ENCODE measurements around the gene CCDC167.
A peak's percentile ranks its signal among the peaks of the same experiment; 100 is the strongest.

Gene CCDC167

GRCh38 chr6:37499433-37500293 lies at the start of gene CCDC167:
TSS of gene CCDC167 (minus strand) at chr6:37499893. CDS start at chr6:37499863, 30 bp downstream.
- DNase-seq, result peak; percentile 99

- DNase-seq, result no peak
Measured at GRCh38 chr6:37549154-37549553, 49.5 kb upstream of the CCDC167 start.

GRCh38 chr6:37548067-37548674 lies 48.5 kb upstream of the CCDC167 start:
- DNase-seq, result no peak

- peak; percentile 77 for DNase-seq
Measured at GRCh38 chr6:37547564-37548061, 47.9 kb upstream of the CCDC167 start.

DNA sequence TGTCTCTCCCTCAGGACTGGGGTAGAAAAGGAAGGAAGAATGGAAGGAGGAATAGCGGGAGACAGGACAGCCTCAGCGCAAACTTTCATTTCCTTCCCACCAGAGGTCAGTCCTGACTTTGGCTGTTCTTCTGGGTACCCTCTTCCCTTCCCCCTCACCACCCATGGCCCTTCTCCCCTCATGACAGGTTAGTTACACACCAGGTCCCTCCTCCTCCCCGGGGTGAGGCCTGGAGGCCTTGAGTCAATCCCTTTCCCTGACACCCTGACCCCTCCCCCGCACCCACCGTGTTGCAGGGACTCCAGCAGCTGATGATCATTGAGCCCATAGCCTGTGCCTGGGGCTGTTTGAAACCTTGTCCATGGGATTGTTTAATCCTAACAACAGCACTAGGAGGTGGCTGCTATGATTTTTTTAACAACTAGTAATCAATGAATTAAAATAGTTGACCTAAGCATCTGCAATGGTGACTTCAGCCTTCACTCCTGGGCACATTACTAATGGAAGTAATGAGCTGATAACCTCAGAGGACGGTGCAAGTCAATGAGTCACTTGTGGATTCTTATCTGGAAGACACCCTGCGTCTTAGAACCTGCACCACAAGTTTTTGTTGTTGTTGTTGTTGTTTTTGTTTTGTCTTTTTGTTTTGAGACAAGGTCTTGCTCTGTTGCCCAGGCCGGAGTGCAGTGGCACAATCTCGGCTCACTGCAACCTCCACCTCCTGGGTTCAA lies 46.6 kb upstream of the CCDC167 start:
- no peak for DNase-seq

DNA sequence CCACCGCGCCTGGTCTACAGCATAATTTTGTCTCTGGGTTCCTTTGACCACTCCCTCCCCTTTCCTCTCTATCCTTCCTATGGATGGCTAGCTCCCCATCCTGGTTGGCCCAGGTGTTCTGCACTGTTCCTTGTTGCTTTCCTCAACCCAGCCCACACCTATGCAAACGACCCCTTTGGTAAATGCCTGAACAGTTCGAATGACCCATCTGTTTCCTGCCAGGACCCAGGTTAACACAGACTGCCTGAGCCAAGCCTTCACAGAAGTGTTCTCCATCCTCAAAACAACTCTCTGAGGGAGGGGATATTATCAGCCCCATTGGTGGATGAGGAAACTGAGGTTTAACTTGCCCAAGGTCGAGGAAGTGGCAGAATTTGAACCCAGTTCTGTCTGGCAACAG lies 44.8 kb upstream of the CCDC167 start:
- DNase-seq, result no peak

DNA sequence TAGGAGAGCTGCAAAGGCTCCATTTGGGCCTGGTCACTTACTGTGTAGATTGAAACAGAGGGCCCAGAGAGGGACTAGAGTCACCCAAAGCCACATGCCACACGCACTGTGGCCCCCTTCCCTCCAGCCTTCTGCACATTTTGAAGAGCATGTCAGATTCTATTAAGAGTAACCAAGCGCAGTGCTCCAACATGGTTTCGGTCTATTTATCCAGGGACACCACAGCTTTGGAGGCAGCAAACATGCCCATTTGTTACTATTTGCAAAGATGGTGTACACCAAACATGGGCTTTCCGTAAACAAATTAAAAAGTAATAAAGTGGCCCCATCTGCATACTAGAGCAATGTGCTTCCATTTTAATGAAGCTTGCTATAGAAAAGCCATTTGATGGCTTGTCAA lies 43.7 kb upstream of the CCDC167 start:
- DNase-seq, result no peak

- no peak for DNase-seq
Measured at GRCh38 chr6:37541346-37541745, 41.7 kb upstream of the CCDC167 start.

- DNase-seq, result no peak
Measured at GRCh38 chr6:37540390-37540789, 40.7 kb upstream of the CCDC167 start.

GRCh38 chr6:37540029-37540352 lies 40.3 kb upstream of the CCDC167 start:
- no peak for DNase-seq

DNA sequence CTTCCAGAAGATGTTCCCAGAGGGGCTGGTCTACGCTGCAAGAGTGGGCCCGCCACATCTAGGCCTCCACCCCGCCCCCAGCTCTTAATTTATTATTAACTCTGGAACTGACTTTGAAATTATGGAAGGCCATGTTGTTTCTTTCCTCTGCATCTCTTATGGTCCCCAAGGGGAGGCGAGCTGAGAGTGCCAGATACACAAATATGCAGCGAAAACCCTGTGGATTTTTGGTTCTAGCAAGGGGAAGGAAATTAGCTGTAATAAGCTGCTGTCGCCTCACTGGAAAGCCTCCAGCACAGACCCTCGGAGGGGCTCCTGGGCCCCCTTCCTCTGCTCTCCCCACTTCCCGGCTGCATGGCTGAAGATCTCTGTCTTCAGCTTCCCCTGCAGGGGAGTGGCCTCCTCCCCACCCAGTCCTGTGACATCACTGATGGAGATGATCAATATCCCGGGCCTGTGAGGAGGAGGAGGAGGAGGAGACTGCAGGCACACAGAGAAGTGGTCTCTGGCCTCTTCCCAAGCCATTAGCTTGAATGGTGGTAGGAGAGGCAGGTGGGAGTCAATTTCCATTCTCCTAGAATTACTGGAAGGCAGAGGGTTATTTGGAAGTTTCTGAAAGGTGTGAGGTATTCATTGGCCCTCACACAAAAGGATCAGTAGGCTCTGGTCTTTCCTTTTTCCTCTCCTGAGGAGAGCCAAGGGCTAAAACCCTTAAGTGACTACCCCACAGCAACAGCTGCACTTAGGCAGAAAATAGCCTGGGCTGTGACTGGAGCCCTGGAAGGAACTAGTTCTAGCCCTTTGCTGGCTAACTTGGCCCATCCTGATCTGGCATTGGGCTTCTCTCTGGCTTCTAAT lies 39.7 kb upstream of the CCDC167 start:
- DNase-seq, result no peak

DNA sequence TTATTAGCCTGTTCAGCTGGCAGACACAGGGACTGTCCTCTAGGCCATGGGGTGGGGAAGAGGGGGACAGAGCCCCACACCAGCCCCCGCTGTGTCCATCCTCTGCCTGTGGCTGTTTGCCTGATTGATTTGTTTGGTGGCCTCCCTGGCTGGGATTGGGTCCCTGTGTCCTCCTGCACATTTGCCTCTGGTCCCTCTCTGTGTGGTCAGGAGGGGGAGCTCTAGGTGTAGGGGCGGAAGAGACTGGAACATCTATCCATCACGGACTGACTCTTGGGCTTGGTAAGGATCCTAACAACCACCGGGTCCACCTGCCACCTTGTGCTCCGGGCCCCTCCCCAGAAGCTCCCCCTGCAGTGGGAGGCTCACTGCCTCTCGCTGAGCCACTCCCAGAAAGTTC lies 38.4 kb upstream of the CCDC167 start:
- no peak for DNase-seq

- DNase-seq, result no peak
Measured at GRCh38 chr6:37537548-37537947, 37.9 kb upstream of the CCDC167 start.

DNA sequence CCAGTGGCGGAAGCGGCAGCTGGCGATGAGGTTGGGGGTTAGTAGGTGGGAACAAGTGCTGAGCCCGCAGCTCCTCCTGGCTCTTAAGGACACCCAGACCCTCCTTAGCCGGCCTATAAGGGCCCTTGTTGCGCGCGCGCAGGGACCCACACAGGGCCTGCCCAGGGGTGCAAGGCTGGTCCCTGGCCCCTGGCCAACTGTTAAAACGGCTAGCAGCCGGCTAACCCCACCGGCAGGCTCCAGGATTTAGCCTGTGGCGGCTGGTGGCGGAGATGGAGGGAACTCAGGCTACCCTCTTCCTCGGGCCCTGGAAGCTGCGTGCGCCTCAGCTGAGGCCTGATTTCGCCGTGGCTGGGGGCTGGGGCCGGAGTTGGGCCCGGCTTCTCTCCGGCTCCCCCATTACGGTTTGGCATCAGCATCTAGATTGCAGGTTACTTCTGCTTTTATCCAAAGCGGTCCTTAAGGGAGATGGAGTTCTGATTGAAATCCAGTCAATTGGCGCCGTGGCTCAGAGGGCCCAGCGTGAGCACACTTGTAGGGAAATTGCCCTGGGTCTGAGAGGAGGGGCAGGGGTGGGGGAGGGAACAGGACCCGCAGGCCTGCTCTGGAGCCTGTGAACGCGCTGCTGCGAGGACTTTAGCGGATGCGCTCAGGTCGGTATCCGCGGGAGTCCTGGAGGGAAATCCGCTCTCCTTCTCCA lies 36.9 kb upstream of the CCDC167 start:
- DNase-seq, result no peak

DNA sequence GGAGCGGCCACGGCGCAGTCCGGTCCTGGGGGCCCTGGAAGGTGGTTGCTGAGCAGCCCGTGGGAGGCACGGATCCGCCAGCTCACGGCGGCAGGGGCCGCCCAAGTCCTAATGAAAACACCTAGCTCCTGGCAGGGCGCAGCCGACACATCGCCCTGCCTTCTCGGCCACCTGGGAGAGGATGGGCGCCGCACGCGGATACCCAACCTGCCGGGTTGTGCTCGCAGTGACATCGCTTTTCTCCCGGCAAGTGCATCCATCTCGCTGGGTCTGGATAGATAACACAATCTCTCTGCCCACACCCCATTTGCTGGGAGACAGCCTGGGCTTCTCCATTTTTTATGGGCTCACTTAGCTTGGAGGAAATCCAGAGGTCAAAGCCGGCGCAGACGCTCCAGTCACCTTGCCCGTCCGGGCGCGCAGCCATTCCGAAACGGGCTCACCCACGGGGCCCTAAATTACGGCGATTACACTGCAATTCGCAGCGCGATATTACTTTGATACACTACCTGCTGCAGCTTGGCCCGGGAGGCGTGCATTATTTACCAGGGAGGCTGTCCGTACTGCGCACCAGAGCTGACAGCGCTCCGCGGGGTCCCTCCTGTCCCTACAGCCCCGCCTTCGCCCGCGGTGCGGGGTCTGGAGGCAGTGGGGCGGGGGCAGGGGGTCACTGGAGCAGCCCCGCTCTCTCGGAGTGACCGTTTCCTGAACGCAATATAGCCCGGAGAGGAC lies 36.2 kb upstream of the CCDC167 start:
- no peak for DNase-seq

- DNase-seq, result no peak
Measured at GRCh38 chr6:37535428-37535758, 35.7 kb upstream of the CCDC167 start.

GRCh38 chr6:37534893-37535292 lies 35.2 kb upstream of the CCDC167 start:
- no peak for DNase-seq

DNA sequence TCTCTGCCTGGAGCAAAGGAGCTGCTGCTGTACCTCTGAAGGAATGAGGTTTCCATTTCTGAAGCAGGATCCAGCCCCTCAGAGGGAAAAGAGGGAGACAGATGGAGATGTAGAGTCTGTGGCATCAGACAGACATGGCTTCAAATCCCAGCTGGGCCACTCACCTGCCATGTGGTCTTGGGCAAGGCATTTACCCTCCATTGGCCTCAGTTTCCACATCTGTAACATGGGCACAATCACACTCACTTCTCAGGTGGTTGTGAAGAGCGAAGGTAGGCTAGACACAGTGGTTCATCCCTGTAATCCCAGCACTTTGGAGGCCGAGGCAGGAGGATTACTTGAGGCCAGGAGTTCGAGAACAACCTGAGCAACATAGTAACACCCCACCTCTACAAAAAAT lies 32.4 kb upstream of the CCDC167 start:
- DNase-seq, result no peak

- peak; percentile 20 for DNase-seq
Measured at GRCh38 chr6:37531437-37532036, 31.8 kb upstream of the CCDC167 start.

- peak; percentile 79 for DNase-seq
Measured at GRCh38 chr6:37531026-37531425, 31.3 kb upstream of the CCDC167 start.

GRCh38 chr6:37530297-37530696 lies 30.6 kb upstream of the CCDC167 start:
- no peak for DNase-seq

Data from fibroblast of skin of right quadriceps (primary cell).